Measurements from ENCODE around the gene F11R. TPM values are rescaled to one million over a fixed set of nuclear protein-coding genes. Genes with fewer than 3 reads are reported as not detected.

Gene F11R
- total and polyA plus RNA-seq, 2 donors (not counting 3 experiments of a cell fraction or from before 2014, with no cell fraction given): 97.0 to 124 TPM

GRCh38 chr1:160981584-160982411 is 39.2 kb downstream of the F11R start:
- TF ChIP-seq CTCF (IDR thresholded peaks at IDR 0.05; ENCODE audit: extremely low read depth in 1 of 2, insufficient read depth in 1 of 2, low read depth in 1 of 2, low read length in 2 of 2): no peak
- peak; percentile 54 for TF ChIP-seq EZH2 (IDR thresholded peaks at IDR 0.05; ENCODE audit: borderline replicate concordance, low read depth, low read length, severe bottlenecking)
- no peak for TF ChIP-seq FOS (IDR thresholded peaks at IDR 0.05; ENCODE audit: borderline replicate concordance, insufficient read depth, low read length)
- TF ChIP-seq POLR2A (IDR thresholded peaks at IDR 0.05; ENCODE audit: low read depth, low read length): no peak
- no TSS peak for BruUV-seq (replicated peaks)
- Histone ChIP-seq H3K36me3 (ENCODE audit: control insufficient read depth in 2 of 2, extremely low read depth in 1 of 2, insufficient read depth in 2 of 2, low read length in 2 of 2) (no peaks in the 10 kb centered on the region), H3K4me1 (ENCODE audit: control insufficient read depth, extremely low read depth, insufficient read depth, low read length) (no peaks in the 10 kb centered on the region), H4K20me1 (replicated peaks; ENCODE audit: control insufficient read depth, extremely low read depth, insufficient read depth, low read length) (no peaks in the 10 kb centered on the region), H3K27ac (ENCODE audit: insufficient read depth, low read depth, low read length) (no peak overlapping the region), H3K79me2 (ENCODE audit: control insufficient read depth, insufficient read depth, low read length) (no peaks in the 10 kb centered on the region), H3K4me3 (replicated peaks in 1 of 3; ENCODE audit: insufficient read depth in 1 of 3, low read depth in 1 of 3, low read length in 3 of 3) (no peak overlapping the region), H3K9me1 (replicated peaks; ENCODE audit: control insufficient read depth, extremely low read depth, insufficient read depth, low read length) (no peaks in the 10 kb centered on the region), H3K9ac (replicated peaks; ENCODE audit: extremely low read depth, insufficient read depth, low read length) (no peak overlapping the region), H2AFZ (ENCODE audit: low read depth, low read length) (peak overlapping the region; percentile 24), H3K9me3 (replicated peaks; ENCODE audit: control insufficient read depth, insufficient read depth, low read length) (no peaks in the 10 kb centered on the region), H3K4me2 (ENCODE audit: insufficient read depth, low read length) (no peak overlapping the region), H3K27me3 (ENCODE audit: control insufficient read depth in 2 of 2, insufficient read depth in 2 of 2, low read length in 2 of 2) (peaks cover 2 to 15% of the 10 kb centered on the region in 2 experiments)
- dilution Hi-C loops (cut with MboI; ENCODE audit: extremely low pct_ligation_motif_present, low sequenced_read_pairs) (no loop called here), intact Hi-C loops (cut with micrococcal nuclease) (no loop called here)
- no peak for DNase-seq (ENCODE audit: low read depth, low spot score)
- ChIA-PET POLR2A (no interaction called here), CTCF (no interaction called here)
- FAIRE-seq: no peak

GRCh38 chr1:160979286-160979685 is 41.7 kb downstream of the F11R start:
- POLR2A ChIA-PET: no interaction called here
- TF ChIP-seq GATA2 (IDR thresholded peaks at IDR 0.05; ENCODE audit: insufficient read depth, insufficient read length, low read depth, low read length) (no peak), EZH2 (IDR thresholded peaks at IDR 0.05; ENCODE audit: borderline replicate concordance, low read depth, low read length, severe bottlenecking) (no peak), POLR2A (IDR thresholded peaks at IDR 0.05; ENCODE audit: low read depth, low read length) (no peak), JUN (IDR thresholded peaks at IDR 0.05; ENCODE audit: borderline replicate concordance, insufficient read depth, insufficient read length, low read depth) (no peak), CTCF (IDR thresholded peaks at IDR 0.05; ENCODE audit: extremely low read depth in 1 of 2, insufficient read depth in 1 of 2, low read depth in 1 of 2, low read length in 2 of 2) (no peak), POLR2AphosphoS5 (IDR thresholded peaks at IDR 0.05; ENCODE audit: insufficient read depth, low read depth, low read length) (no peak), FOS (IDR thresholded peaks at IDR 0.05; ENCODE audit: borderline replicate concordance, insufficient read depth, low read length) (no peak), MAX (IDR thresholded peaks at IDR 0.05; ENCODE audit: insufficient read depth, insufficient read length) (no peak), MYC (IDR thresholded peaks at IDR 0.05; ENCODE audit: low read depth, low read length) (no peak)
- H3K9me1 ChIP-seq (replicated peaks; ENCODE audit: control insufficient read depth, extremely low read depth, insufficient read depth, low read length): no peaks in the 10 kb centered on the region
- no peaks in the 10 kb centered on the region for H3K79me2 ChIP-seq (ENCODE audit: control insufficient read depth, insufficient read depth, low read length)
- no peaks in the 10 kb centered on the region for H3K9me3 ChIP-seq (replicated peaks; ENCODE audit: control insufficient read depth, insufficient read depth, low read length)
- no peaks in the 10 kb centered on the region for H4K20me1 ChIP-seq (replicated peaks; ENCODE audit: control insufficient read depth, extremely low read depth, insufficient read depth, low read length)
- no peak overlapping the region for H3K27ac ChIP-seq (ENCODE audit: insufficient read depth, low read depth, low read length)
- no peak overlapping the region for H3K4me2 ChIP-seq (ENCODE audit: insufficient read depth, low read length)
- H3K9ac ChIP-seq (replicated peaks; ENCODE audit: extremely low read depth, insufficient read depth, low read length): no peak overlapping the region
- FAIRE-seq (no peak), DNase-seq (ENCODE audit: low read depth, low spot score) (no peak)
- intact Hi-C loops (cut with micrococcal nuclease): no loop called here
- dilution Hi-C loops (cut with MboI; ENCODE audit: extremely low pct_ligation_motif_present, low sequenced_read_pairs): no loop called here
- BruUV-seq (replicated peaks): no TSS peak
- H3K27me3 ChIP-seq (ENCODE audit: control insufficient read depth in 2 of 2, insufficient read depth in 2 of 2, low read length in 2 of 2): peaks cover 2 to 15% of the 10 kb centered on the region in 2 experiments
- CTCF ChIA-PET: interaction anchor here (1.1 to 4.3 kb wide), 4 partner anchors 8 to 28 kb away, joined by 3 to 22 read pairs (median 4); no protein-coding TSS in a partner anchor
- no peak overlapping the region for H2AFZ ChIP-seq (ENCODE audit: low read depth, low read length)
- no peak overlapping the region for H3K4me3 ChIP-seq (replicated peaks in 1 of 3; ENCODE audit: insufficient read depth in 1 of 3, low read depth in 1 of 3, low read length in 3 of 3)
- H3K36me3 ChIP-seq (ENCODE audit: control insufficient read depth in 2 of 2, extremely low read depth in 1 of 2, insufficient read depth in 2 of 2, low read length in 2 of 2): no peaks in the 10 kb centered on the region
- no peaks in the 10 kb centered on the region for H3K4me1 ChIP-seq (ENCODE audit: control insufficient read depth, extremely low read depth, insufficient read depth, low read length)
